Lung (tissue), 12 donors: ENCODE data around the gene CCDC85C. TPM values are rescaled to one million over a fixed set of nuclear protein-coding genes. Genes with fewer than 3 reads are reported as not detected.

Experiments used
- ATAC-seq: fragments of 200-7000 bp; cut with Tn5 transposase; one replicate; pipeline ENCODE4 v1.9.1; 2020; ENCODE audit warnings: moderate number of reproducible peaks; ENCODE audit not compliant: insufficient read depth, low FRiP score
- DNase-seq, 3 donors: peaks; one replicate each; pipeline ENCODE4 v3.0.0-alpha.2; 2013 to 2017
- H3K27ac ChIP-seq, 2 donors: one replicate each; pipeline ENCODE4 v1.5.1; 2013; ENCODE audit warnings: mild to moderate bottlenecking in 2 of 2, moderate library complexity in 2 of 2, control low read depth in 1 of 2, inconsistent platforms in 1 of 2, low read depth in 1 of 2, low read length in 1 of 2
- H3K27me3 ChIP-seq, 3 donors: one replicate each; pipeline ENCODE4 v1.5.1; 2013; ENCODE audit warnings: low read length in 2 of 3; ENCODE audit not compliant: control insufficient read depth in 3 of 3, insufficient read depth in 3 of 3
- H3K36me3 ChIP-seq, 4 donors: one replicate each; pipeline ENCODE4 v1.5.1; 2013; ENCODE audit warnings: low read length in 4 of 4, mild to moderate bottlenecking in 1 of 4, moderate library complexity in 1 of 4; ENCODE audit not compliant: control insufficient read depth in 4 of 4, insufficient read depth in 4 of 4
- H3K4me1 ChIP-seq, 5 donors: one replicate each; pipeline ENCODE4 v1.5.1; 2013; ENCODE audit warnings: low read length in 5 of 5, mild to moderate bottlenecking in 2 of 5, moderate library complexity in 1 of 5; ENCODE audit not compliant: control insufficient read depth in 5 of 5, insufficient read depth in 5 of 5
- H3K4me3 ChIP-seq: one replicate; pipeline ENCODE4 v1.5.1; 2013; ENCODE audit warnings: mild to moderate bottlenecking, control low read depth, moderate library complexity
- H3K9ac ChIP-seq, 2 donors: one replicate each; pipeline ENCODE4 v1.5.1; 2013; ENCODE audit warnings: low read length in 2 of 2, control low read depth in 1 of 2; ENCODE audit not compliant: insufficient read depth in 1 of 2
- H3K9me3 ChIP-seq, 4 donors: one replicate each; pipeline ENCODE4 v1.5.1; 2013; ENCODE audit warnings: low read length in 3 of 4, mild to moderate bottlenecking in 1 of 4, moderate library complexity in 1 of 4; ENCODE audit not compliant: control insufficient read depth in 4 of 4, insufficient read depth in 3 of 4
- WGBS, 2 donors: extraction: QIAGEN DNeasy Blood & Tissue Kit; methylation state at CpG; one replicate each; pipeline ENCODE4 v1.1.7; 2013; 5-methylcytosine and 5-hydroxymethylcytosine counted together
- polyA plus RNA-seq, 2 donors: library from polyadenylated mRNA; stranded (reverse); fragments of 200-250 nt; gene quantifications; one replicate each; pipeline ENCODE4 v1.2.1, GENCODE V29; 2013
- total RNA-seq, 2 donors: library from RNA; depleted of rRNA in 1 of 2; stranded (reverse); fragments of >200 nt in 1 of 2; gene quantifications; one replicate each; pipeline ENCODE4 v1.2.1, GENCODE V29; 2014 to 2021
- TF ChIP-seq, protein P1 (sequence below): IDR thresholded peaks from 2 replicates; pipeline ENCODE4 v1.5.1; 2012; ENCODE audit warnings: mild to moderate bottlenecking; ENCODE audit errors: control extremely low read depth, extremely low read depth
- donor health status: control.
- donor health status: control.
- donor health status: Bipolar disorder and iron deficiency.
- donor health status: healthy.
- donor health status: DM: yes; HTN: yes; CAD: no.

CCDC85C gene
- total and polyA plus RNA-seq, 4 donors: 2.8 to 19.8 (median 17.6) TPM

DNA sequence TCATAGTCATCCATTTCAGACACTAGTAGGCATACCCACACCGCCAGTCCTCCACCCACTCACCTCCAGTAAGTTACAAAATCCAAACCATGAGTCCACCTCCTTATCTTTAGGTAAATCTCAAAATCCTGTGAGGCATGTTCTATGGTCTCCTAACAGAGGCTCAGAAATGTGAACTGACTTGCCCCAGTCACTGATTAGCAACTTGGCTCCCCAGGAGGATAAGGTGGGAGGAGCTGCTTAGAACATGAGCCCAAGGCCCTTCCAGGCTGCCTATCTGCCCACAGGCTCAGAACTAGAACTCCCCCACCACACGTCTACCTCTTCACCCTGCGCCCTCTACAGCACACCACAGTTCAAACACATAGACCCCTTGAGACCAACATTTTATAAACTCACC lies 143.2 kb downstream of the CCDC85C start:
- Histone ChIP-seq H3K9me3 (no peaks in the 10 kb centered on the region), H3K36me3 (peaks cover 24 to 33% (median 29%) of the 10 kb centered on the region in 4 donors), H3K27ac (no peak overlapping the region), H3K4me1 (no peaks in the 10 kb centered on the region), H3K4me3 (no peak overlapping the region), H3K9ac (no peak overlapping the region), H3K27me3 (no peaks in the 10 kb centered on the region)
- WGBS, 2 donors: 94 to 96% methylated on average over 3 of the region's 3 CpGs
- no peak for ATAC-seq
- TF ChIP-seq, protein P1, sequence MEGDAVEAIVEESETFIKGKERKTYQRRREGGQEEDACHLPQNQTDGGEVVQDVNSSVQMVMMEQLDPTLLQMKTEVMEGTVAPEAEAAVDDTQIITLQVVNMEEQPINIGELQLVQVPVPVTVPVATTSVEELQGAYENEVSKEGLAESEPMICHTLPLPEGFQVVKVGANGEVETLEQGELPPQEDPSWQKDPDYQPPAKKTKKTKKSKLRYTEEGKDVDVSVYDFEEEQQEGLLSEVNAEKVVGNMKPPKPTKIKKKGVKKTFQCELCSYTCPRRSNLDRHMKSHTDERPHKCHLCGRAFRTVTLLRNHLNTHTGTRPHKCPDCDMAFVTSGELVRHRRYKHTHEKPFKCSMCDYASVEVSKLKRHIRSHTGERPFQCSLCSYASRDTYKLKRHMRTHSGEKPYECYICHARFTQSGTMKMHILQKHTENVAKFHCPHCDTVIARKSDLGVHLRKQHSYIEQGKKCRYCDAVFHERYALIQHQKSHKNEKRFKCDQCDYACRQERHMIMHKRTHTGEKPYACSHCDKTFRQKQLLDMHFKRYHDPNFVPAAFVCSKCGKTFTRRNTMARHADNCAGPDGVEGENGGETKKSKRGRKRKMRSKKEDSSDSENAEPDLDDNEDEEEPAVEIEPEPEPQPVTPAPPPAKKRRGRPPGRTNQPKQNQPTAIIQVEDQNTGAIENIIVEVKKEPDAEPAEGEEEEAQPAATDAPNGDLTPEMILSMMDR: no peak
- DNase-seq: no peak

DNA sequence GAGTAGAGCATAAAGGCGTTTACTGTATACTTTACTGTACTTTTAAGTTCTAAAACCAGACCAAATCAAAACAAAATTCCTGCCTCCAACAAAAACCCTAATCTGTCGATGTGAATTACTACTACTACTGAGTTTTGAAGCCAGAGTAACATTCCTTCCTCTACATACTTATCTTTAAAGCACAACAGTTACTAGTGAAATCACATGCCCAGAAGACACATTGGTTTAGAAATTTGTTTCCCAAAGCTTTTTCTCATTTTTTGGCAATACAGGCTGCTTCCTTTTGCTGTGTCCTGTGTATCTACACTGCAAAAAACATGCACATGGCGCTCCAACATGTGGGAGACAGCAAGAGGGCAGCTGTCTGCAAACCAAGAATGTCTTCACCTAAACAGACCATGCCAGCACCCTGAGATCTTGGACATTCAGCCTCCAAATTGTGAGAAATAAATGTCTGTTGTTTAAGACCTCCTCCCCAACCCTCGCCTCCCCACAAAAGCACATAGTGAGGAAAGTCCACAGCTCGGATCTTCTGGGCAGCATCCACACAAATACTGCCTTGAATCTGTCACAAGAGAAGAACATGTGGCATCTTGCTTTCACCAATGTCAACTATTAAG lies 144.4 kb downstream of the CCDC85C start:
- TF ChIP-seq, protein P1: no peak
- Histone ChIP-seq H3K4me1 (no peaks in the 10 kb centered on the region), H3K36me3 (peaks cover 25 to 32% (median 30%) of the 10 kb centered on the region in 4 donors), H3K9me3 (no peaks in the 10 kb centered on the region), H3K27ac (no peak overlapping the region), H3K27me3 (no peaks in the 10 kb centered on the region), H3K4me3 (no peak overlapping the region), H3K9ac (no peak overlapping the region)
- DNase-seq (no peak), ATAC-seq (no peak)
- 90 to 93% methylated on average over 5 of the region's 5 CpGs for WGBS, 2 donors

DNA sequence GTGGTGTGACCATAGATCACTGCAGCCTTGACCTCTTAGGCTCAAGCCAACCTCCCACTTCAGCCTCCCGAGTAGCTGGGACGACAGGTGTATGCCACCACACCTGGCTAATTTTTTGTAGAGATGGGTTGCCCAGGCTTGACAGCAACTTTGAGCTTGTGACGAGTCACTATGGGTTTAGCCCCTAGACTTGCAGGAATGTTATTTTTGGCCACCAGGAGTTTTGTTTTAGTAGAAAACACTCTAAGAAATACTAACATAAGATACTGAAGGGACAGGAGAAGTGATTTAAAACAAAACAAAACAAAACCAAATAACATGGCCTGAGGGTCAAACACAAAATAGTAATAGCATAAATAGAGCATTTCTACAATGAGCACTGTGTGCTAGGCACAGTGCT lies 149.8 kb downstream of the CCDC85C start:
- H3K36me3 ChIP-seq: peaks cover 18 to 29% (median 24%) of the 10 kb centered on the region in 4 donors
- no peaks in the 10 kb centered on the region for H3K4me1 ChIP-seq
- no peaks in the 10 kb centered on the region for H3K9me3 ChIP-seq
- no peak overlapping the region for H3K27ac ChIP-seq
- no peak for DNase-seq
- no peak overlapping the region for H3K4me3 ChIP-seq
- WGBS, 2 donors: 62 to 83% methylated on average over 3 of the region's 3 CpGs
- no peaks in the 10 kb centered on the region for H3K27me3 ChIP-seq
- ATAC-seq: no peak
- H3K9ac ChIP-seq: no peak overlapping the region
- TF ChIP-seq, protein P1: no peak

DNA sequence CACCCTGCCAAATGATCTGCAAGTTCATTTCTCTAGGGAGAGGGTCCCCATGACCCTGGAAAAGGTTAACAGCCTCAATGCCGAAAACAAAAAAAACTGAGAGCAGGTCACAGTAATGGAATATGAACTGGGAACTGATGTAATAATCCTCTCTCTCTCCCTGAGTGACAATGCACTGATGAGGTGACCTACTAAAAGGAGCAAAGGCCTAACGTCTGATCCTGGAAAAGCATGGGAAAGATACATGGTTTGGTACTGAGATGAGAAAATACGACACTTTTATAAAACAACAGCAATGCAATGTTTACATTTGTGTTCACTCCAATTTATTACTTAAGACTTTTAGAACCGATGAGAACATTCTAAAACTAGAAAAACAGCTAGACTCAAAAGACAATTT lies 151.0 kb downstream of the CCDC85C start:
- WGBS, 2 donors: 81 to 87% methylated on average over 4 of the region's 4 CpGs
- Histone ChIP-seq H3K9me3 (no peaks in the 10 kb centered on the region), H3K27ac (no peak overlapping the region), H3K27me3 (no peaks in the 10 kb centered on the region), H3K4me3 (no peak overlapping the region), H3K9ac (no peak overlapping the region), H3K4me1 (no peaks in the 10 kb centered on the region), H3K36me3 (peaks cover 13 to 29% (median 26%) of the 10 kb centered on the region in 4 donors)
- no peak for DNase-seq
- TF ChIP-seq, protein P1: no peak
- ATAC-seq: no peak
